ENCODE measurements around the gene TNNI3.
"Not testable (repeated sequence)": the region's sequence is repeated elsewhere in the genome, so short reads cannot be mapped to it uniquely, and the experiment has no call there.

DNA sequence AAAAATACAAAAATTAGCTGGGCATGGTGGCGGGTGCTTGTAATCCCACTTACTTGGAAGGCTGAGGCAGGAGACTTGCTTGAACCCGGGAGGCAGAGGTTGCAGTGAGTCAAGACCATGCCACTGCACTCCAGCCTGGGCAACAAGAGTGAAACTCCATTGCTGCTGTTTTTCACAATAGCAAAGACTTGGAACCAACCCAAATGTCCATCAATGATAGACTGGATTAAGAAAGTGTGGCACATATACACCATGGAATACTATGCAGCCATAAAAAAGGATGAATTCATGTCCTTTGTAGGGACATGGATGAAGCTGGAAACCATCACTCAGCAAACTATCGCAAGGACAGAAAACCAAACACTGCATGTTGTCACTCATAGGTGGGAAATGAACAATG lies 50.3 kb downstream of the TNNI3 start:
- TF ChIP-seq, protein P1, sequence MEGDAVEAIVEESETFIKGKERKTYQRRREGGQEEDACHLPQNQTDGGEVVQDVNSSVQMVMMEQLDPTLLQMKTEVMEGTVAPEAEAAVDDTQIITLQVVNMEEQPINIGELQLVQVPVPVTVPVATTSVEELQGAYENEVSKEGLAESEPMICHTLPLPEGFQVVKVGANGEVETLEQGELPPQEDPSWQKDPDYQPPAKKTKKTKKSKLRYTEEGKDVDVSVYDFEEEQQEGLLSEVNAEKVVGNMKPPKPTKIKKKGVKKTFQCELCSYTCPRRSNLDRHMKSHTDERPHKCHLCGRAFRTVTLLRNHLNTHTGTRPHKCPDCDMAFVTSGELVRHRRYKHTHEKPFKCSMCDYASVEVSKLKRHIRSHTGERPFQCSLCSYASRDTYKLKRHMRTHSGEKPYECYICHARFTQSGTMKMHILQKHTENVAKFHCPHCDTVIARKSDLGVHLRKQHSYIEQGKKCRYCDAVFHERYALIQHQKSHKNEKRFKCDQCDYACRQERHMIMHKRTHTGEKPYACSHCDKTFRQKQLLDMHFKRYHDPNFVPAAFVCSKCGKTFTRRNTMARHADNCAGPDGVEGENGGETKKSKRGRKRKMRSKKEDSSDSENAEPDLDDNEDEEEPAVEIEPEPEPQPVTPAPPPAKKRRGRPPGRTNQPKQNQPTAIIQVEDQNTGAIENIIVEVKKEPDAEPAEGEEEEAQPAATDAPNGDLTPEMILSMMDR (IDR thresholded peaks at IDR 0.05; ENCODE audit: low read depth, low read length, poor library complexity, severe bottlenecking), result not testable (repeated sequence)
- TF ChIP-seq EZH2phosphoT487 (IDR thresholded peaks at IDR 0.05; ENCODE audit: borderline replicate concordance, low read length), result not testable (repeated sequence)

All from DOHH2 (cell line).